B cell (primary cell): ENCODE data around the gene NEGR1. TPM values are rescaled to one million over a fixed set of nuclear protein-coding genes. Genes with fewer than 3 reads are reported as not detected.

Experiments used
- ATAC-seq: fragments of 200-7000 bp; cut with Tn5 transposase; one replicate; pipeline ENCODE4 v1.10.0; 2021; ENCODE audit warnings: low read depth, mild to moderate bottlenecking, moderate number of reproducible peaks, moderate library complexity
- CTCF ChIA-PET: fragments of 350-600 bp; sonication (Branson Sonifier 250); formaldehyde crosslinking; loops from one replicate; lab custom pipeline; 2021; ENCODE audit warnings: antibody characterized with exemption, inconsistent platforms; lab: Charles Lee
- POLR2A ChIA-PET: fragments of 350-600 bp; sonication (Branson Sonifier 250); formaldehyde crosslinking; loops from one replicate; lab custom pipeline; 2021; ENCODE audit warnings: antibody characterized with exemption; lab: Charles Lee
- DNase-seq: peaks from one replicate; pipeline ENCODE4 v3.0.0; 2013
- H2AFZ ChIP-seq: 2 replicates; pipeline ENCODE4 v1.6.1; 2012; ENCODE audit warnings: mild to moderate bottlenecking, low read depth, low read length; ENCODE audit not compliant: insufficient read depth, poor library complexity, severe bottlenecking
- H3K27ac ChIP-seq, 2 donors: 1 replicate in 1 of 2; 2 replicates in 1 of 2; pipeline ENCODE4 v1.5.1; 2012 to 2013; ENCODE audit warnings: low read length in 2 of 2, mild to moderate bottlenecking in 2 of 2, moderate library complexity in 1 of 2
- H3K27me3 ChIP-seq, 4 experiments: fragments of 200-600 bp in 1 of 4; sonication (generic) in 1 of 4; replicated peaks in 1 of 4; 1 replicate in 2 of 4; 2 replicates in 2 of 4; pipeline versions ENCODE4 v1.6.1 to v1.7.0; 2013 to 2016; ENCODE audit warnings: low read length in 3 of 4, mild to moderate bottlenecking in 2 of 4, mixed read lengths in 1 of 4, moderate library complexity in 1 of 4; ENCODE audit not compliant: insufficient read depth in 4 of 4, control insufficient read depth in 3 of 4; ENCODE audit errors: control extremely low read depth in 1 of 4
- H3K36me3 ChIP-seq, 2 experiments: replicated peaks in 1 of 2; 1 replicate in 1 of 2; 2 replicates in 1 of 2; pipeline versions ENCODE4 v1.6.1 to v1.7.1; 2013; ENCODE audit warnings: low read length in 1 of 2; ENCODE audit not compliant: insufficient read depth in 2 of 2, control insufficient read depth in 1 of 2; ENCODE audit errors: control extremely low read depth in 1 of 2, extremely low read depth in 1 of 2
- H3K4me1 ChIP-seq, 2 donors: fragments of 200-600 bp in 1 of 2; sonication (generic) in 1 of 2; 1 replicate in 1 of 2; 2 replicates in 1 of 2; pipeline versions ENCODE4 v1.5.1 to v1.6.1; 2013 to 2017; ENCODE audit warnings: low read length in 2 of 2; ENCODE audit not compliant: control insufficient read depth in 2 of 2, insufficient read depth in 2 of 2
- H3K4me2 ChIP-seq: replicated peaks from 2 replicates; pipeline ENCODE3; 2012; ENCODE audit warnings: mild to moderate bottlenecking, low read depth, low read length; ENCODE audit not compliant: poor library complexity, severe bottlenecking
- H3K4me3 ChIP-seq, 5 experiments: fragments of 200-600 bp in 1 of 5; sonication (generic) in 1 of 5; 1 replicate in 3 of 5; 2 replicates in 2 of 5; pipeline versions ENCODE4 v1.5.1 to v1.7.0; 2011 to 2016; ENCODE audit warnings: low read length in 4 of 5, mild to moderate bottlenecking in 4 of 5, low read depth in 2 of 5, control low read depth in 1 of 5, moderate library complexity in 1 of 5; ENCODE audit not compliant: insufficient read depth in 1 of 5; ENCODE audit errors: control extremely low read depth in 1 of 5, extremely low read depth in 1 of 5
- H3K79me2 ChIP-seq: fragments of 200-600 bp; sonication (generic); one replicate; pipeline ENCODE4 v1.6.0; 2016; ENCODE audit warnings: low read length; ENCODE audit not compliant: control insufficient read depth, insufficient read depth
- H3K9ac ChIP-seq: fragments of 200-600 bp; sonication (generic); 2 replicates; pipeline ENCODE4 v1.6.1; 2017; ENCODE audit warnings: mild to moderate bottlenecking, low read length, moderate library complexity
- H3K9me3 ChIP-seq, 3 donors: one replicate each; pipeline versions ENCODE4 v1.6.1 to v1.7.1; 2013; ENCODE audit warnings: low read length in 2 of 3; ENCODE audit not compliant: control insufficient read depth in 2 of 3, insufficient read depth in 1 of 3; ENCODE audit errors: control extremely low read depth in 1 of 3
- H4K20me1 ChIP-seq: 2 replicates; pipeline ENCODE4 v1.6.0; 2012; ENCODE audit warnings: mild to moderate bottlenecking, low read length; ENCODE audit not compliant: insufficient read depth, control insufficient read depth, poor library complexity, severe bottlenecking
- H3K27ac Mint-ChIP-seq: one replicate; pipeline ENCODE4 v1.8.0; 2021; ENCODE audit warnings: mixed read lengths
- H3K27me3 Mint-ChIP-seq: one replicate; pipeline ENCODE4 v1.8.0; 2021; ENCODE audit warnings: mixed read lengths
- H3K4me1 Mint-ChIP-seq: one replicate; pipeline ENCODE4 v1.8.0; 2021; ENCODE audit warnings: mixed read lengths
- H3K4me3 Mint-ChIP-seq: one replicate; pipeline ENCODE4 v1.8.0; 2021; ENCODE audit warnings: mixed read lengths
- H3K9me3 Mint-ChIP-seq: one replicate; pipeline ENCODE4 v1.8.0; 2022; ENCODE audit warnings: mixed read lengths; ENCODE audit not compliant: insufficient read depth
- EZH2 ChIP-seq: IDR thresholded peaks from 2 replicates; pipeline ENCODE4 v1.6.1; 2012; ENCODE audit warnings: borderline replicate concordance, low read depth, mild to moderate bottlenecking, moderate library complexity, low read length; ENCODE audit not compliant: insufficient read depth, poor library complexity, severe bottlenecking
- WGBS: methylation state at CpG from one replicate; pipeline ENCODE4 v1.1.5; 2013; ENCODE audit warnings: missing lambda C conversion rate; ENCODE audit not compliant: insufficient coverage; 5-methylcytosine and 5-hydroxymethylcytosine counted together
- intact Hi-C: fragments of 100-400 bp; cut with micrococcal nuclease; formaldehyde crosslinking; loops from one replicate; pipeline ENCODE4 v1.10.0; 2022
- polyA plus RNA-seq: library from polyadenylated mRNA; depleted of rRNA; stranded (reverse); fragments of >200 nt; gene quantifications from 2 replicates; pipeline ENCODE4 v1.2.3, GENCODE V29; 2012
- total RNA-seq, 2 donors: library from RNA; stranded (reverse); fragments of 120-200 nt in 1 of 2; gene quantifications; 1 replicate in 1 of 2; 2 replicates in 1 of 2; pipeline versions ENCODE4 v1.2.3 to v1.2.4, GENCODE V29; 2013 to 2022
- TF ChIP-seq, protein P1 (sequence below): fragments of 200-600 bp; IDR thresholded peaks from one replicate; pipeline ENCODE4 v1.8.0; 2022; ENCODE audit warnings: antibody characterized with exemption, mild to moderate bottlenecking

Gene NEGR1
- total and polyA plus RNA-seq, 2 donors (not counting 1 experiment from before 2014, with no cell fraction given), result 0.01 TPM; not detected in 1

DNA sequence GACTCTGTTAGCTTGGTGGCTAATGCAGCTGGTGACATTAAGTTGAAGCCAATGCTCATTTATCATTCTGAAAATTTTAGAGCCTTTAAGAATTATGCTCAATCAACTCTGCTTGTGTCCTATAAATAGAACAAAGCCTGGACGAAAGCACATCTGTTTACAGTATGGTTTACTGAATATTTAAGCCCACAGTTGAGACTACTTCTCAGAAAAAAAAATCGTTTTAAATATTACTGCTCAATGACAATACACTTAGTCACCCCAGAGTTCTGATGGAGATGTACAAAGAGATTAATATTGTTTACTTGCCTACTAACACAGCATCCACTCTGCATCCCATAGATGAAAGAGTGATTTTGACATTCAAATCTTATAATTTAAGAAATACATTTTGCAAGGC is 79.6 kb downstream of the NEGR1 start:
- H3K9me3 Mint-ChIP-seq, result no peaks in the 10 kb centered on the region
- Histone ChIP-seq H3K27me3 (no peaks in the 10 kb centered on the region), H4K20me1 (no peaks in the 10 kb centered on the region), H3K27ac (no peak overlapping the region), H3K9ac (no peak overlapping the region), H2AFZ (no peak overlapping the region), H3K4me1 (no peaks in the 10 kb centered on the region), H3K9me3 (no peaks in the 10 kb centered on the region), H3K4me2 (no peak overlapping the region), H3K36me3 (no peaks in the 10 kb centered on the region), H3K79me2 (no peaks in the 10 kb centered on the region), H3K4me3 (no peak overlapping the region)
- H3K4me3 Mint-ChIP-seq, result no peak overlapping the region
- no peaks in the 10 kb centered on the region for H3K4me1 Mint-ChIP-seq
- no peak overlapping the region for H3K27ac Mint-ChIP-seq
- ChIA-PET CTCF (no interaction called here), POLR2A (no interaction called here)
- ATAC-seq (no peak), DNase-seq (no peak)
- TF ChIP-seq, protein P1, sequence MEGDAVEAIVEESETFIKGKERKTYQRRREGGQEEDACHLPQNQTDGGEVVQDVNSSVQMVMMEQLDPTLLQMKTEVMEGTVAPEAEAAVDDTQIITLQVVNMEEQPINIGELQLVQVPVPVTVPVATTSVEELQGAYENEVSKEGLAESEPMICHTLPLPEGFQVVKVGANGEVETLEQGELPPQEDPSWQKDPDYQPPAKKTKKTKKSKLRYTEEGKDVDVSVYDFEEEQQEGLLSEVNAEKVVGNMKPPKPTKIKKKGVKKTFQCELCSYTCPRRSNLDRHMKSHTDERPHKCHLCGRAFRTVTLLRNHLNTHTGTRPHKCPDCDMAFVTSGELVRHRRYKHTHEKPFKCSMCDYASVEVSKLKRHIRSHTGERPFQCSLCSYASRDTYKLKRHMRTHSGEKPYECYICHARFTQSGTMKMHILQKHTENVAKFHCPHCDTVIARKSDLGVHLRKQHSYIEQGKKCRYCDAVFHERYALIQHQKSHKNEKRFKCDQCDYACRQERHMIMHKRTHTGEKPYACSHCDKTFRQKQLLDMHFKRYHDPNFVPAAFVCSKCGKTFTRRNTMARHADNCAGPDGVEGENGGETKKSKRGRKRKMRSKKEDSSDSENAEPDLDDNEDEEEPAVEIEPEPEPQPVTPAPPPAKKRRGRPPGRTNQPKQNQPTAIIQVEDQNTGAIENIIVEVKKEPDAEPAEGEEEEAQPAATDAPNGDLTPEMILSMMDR, result no peak
- TF ChIP-seq EZH2, result no peak
- H3K27me3 Mint-ChIP-seq, result no peaks in the 10 kb centered on the region
- no CpG with 5 or more reads among the region's 2 CpGs for WGBS
- intact Hi-C loops, result no loop called here

DNA sequence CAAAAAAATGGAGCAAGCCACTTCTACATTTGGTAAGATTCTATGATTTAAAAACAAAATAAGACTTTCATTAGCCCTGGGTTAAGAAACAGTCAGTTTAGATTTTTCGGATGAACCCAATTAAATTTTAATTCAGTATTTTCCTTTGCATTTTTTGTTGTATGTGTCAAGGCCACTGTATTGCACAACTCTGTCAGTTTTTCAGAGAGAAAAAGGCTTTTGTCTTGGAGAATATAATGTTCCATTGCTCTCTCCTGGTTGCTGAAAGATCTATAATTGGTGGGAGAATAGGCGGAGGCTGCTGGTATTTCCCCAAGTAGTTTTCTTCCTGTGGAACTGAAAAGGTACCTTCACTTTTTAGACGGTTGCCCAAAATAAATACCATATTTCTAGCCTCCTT is 84.6 kb downstream of the NEGR1 start:
- H3K9ac ChIP-seq, result no peak overlapping the region
- WGBS, result no CpG with 5 or more reads among the region's 3 CpGs
- H3K4me2 ChIP-seq, result no peak overlapping the region
- Mint-ChIP-seq H3K4me3 (no peak overlapping the region), H3K27ac (no peak overlapping the region), H3K4me1 (no peaks in the 10 kb centered on the region), H3K9me3 (no peaks in the 10 kb centered on the region), H3K27me3 (no peaks in the 10 kb centered on the region)
- ATAC-seq (no peak), DNase-seq (no peak)
- H4K20me1 ChIP-seq, result no peaks in the 10 kb centered on the region
- no peaks in the 10 kb centered on the region for H3K27me3 ChIP-seq
- no peaks in the 10 kb centered on the region for H3K79me2 ChIP-seq
- ChIA-PET POLR2A (no interaction called here), CTCF (no interaction called here)
- intact Hi-C loops, result no loop called here
- no peaks in the 10 kb centered on the region for H3K9me3 ChIP-seq
- no peaks in the 10 kb centered on the region for H3K4me1 ChIP-seq
- no peak overlapping the region for H2AFZ ChIP-seq
- TF ChIP-seq, protein P1, result no peak
- no peak for TF ChIP-seq EZH2
- no peak overlapping the region for H3K27ac ChIP-seq
- no peak overlapping the region for H3K4me3 ChIP-seq
- no peaks in the 10 kb centered on the region for H3K36me3 ChIP-seq
